OCI-LY3 (cell line): ENCODE measurements around the gene ULBP1.
"Not testable (repeated sequence)": the region's sequence is repeated elsewhere in the genome, so short reads cannot be mapped to it uniquely, and the experiment has no call there.

Experiments used
- H2AFZ ChIP-seq: fragments of 200-600, 300-600 bp; shearing (Covaris generic); 2 replicates; pipeline ENCODE4 v1.6.0; 2014; ENCODE audit warnings: antibody characterized with exemption, low read depth, low read length
- H3K27ac ChIP-seq: fragments of 200-600, 300-600 bp; sonication (generic); 2 replicates; pipeline ENCODE4 v1.5.1; 2014; ENCODE audit warnings: mild to moderate bottlenecking, low read length, moderate library complexity, mixed read lengths
- H3K27me3 ChIP-seq: fragments of 200-600, 300-600 bp; sonication (generic); 2 replicates; pipeline ENCODE4 v1.6.1; 2014; ENCODE audit warnings: low read depth, low read length, mixed read lengths
- H3K36me3 ChIP-seq: fragments of 200-600, 300-600 bp; sonication (generic); replicated peaks from 2 replicates; pipeline ENCODE3; 2014; ENCODE audit warnings: low read depth, low read length, mixed read lengths
- H3K4me1 ChIP-seq: fragments of 300-600, 200-600 bp; sonication (generic); 2 replicates; pipeline ENCODE4 v1.6.1; 2014; ENCODE audit warnings: low read length, mixed read lengths
- H3K4me2 ChIP-seq: fragments of 200-600, 300-600 bp; sonication (generic); 2 replicates; pipeline ENCODE4 v1.6.1; 2014; ENCODE audit warnings: low read length, mixed read lengths
- H3K4me3 ChIP-seq: fragments of 300-600, 200-600 bp; sonication (generic); 2 replicates; pipeline ENCODE4 v1.5.1; 2014; ENCODE audit warnings: antibody characterized with exemption, mild to moderate bottlenecking, low read length, moderate library complexity
- H3K79me2 ChIP-seq: fragments of 300-600, 200-600 bp; shearing (Covaris generic); 2 replicates; pipeline ENCODE4 v1.6.1; 2014; ENCODE audit warnings: mild to moderate bottlenecking, low read length, mixed read lengths
- H3K9ac ChIP-seq: fragments of 300-600, 200-600 bp; shearing (Covaris generic); 2 replicates; pipeline ENCODE4 v1.6.0; 2014; ENCODE audit warnings: mild to moderate bottlenecking, low read length, moderate library complexity
- H3K9me3 ChIP-seq: fragments of 200-600, 300-600 bp; shearing (Covaris generic); 2 replicates; pipeline ENCODE4 v1.6.1; 2014; ENCODE audit warnings: low read length, mixed read lengths; ENCODE audit not compliant: insufficient read depth
- H4K20me1 ChIP-seq: fragments of 200-600, 300-600 bp; sonication (generic); 2 replicates; pipeline ENCODE4 v1.6.1; 2016; ENCODE audit warnings: low read length, mixed read lengths; ENCODE audit not compliant: insufficient read depth
- CTCF ChIP-seq: fragments of 200-600, 300-600 bp; sonication (generic); IDR thresholded peaks from 2 replicates; pipeline ENCODE4 v1.5.1; 2014; ENCODE audit warnings: antibody characterized with exemption, low read length, low read depth
- EZH2phosphoT487 ChIP-seq: fragments of 200-600 bp; shearing (Covaris generic); IDR thresholded peaks from 2 replicates; pipeline ENCODE4 v1.6.1; 2018; ENCODE audit warnings: antibody characterized with exemption, mixed run types, low read depth

Gene ULBP1

GRCh38 chr6:150016324-150017185 is 52.8 kb downstream of the ULBP1 start:
- Histone ChIP-seq H3K27ac (no peak overlapping the region), H3K79me2 (no peaks in the 10 kb centered on the region), H4K20me1 (no peaks in the 10 kb centered on the region), H3K9ac (no peak overlapping the region), H3K27me3 (peaks cover 18% of the 10 kb centered on the region; the same call in 1 of the 2 replicates), H3K9me3 (no peaks in the 10 kb centered on the region), H3K36me3 (no peaks in the 10 kb centered on the region), H3K4me3 (no peak overlapping the region), H2AFZ (no peak overlapping the region), H3K4me2 (no peak overlapping the region), H3K4me1 (no peaks in the 10 kb centered on the region)
- TF ChIP-seq CTCF (peak; percentile 55), EZH2phosphoT487 (no peak)

GRCh38 chr6:150017186-150017521 is 53.4 kb downstream of the ULBP1 start:
- TF ChIP-seq CTCF: peak; percentile 4; the same call in 1 of the 2 replicates
- H2AFZ ChIP-seq, H3K4me1 ChIP-seq, H3K4me3 ChIP-seq, H3K9ac ChIP-seq, H3K27ac ChIP-seq, H3K9me3 ChIP-seq, H3K4me2 ChIP-seq, H3K79me2 ChIP-seq, H4K20me1 ChIP-seq, H3K36me3 ChIP-seq: not testable (repeated sequence)
- peaks cover 18% of the 10 kb centered on the region; the same call in 1 of the 2 replicates for H3K27me3 ChIP-seq

- no peak for TF ChIP-seq EZH2phosphoT487
- no peak for TF ChIP-seq CTCF
- Histone ChIP-seq H3K27ac (no peak overlapping the region), H3K9ac (no peak overlapping the region), H3K36me3 (no peaks in the 10 kb centered on the region), H3K9me3 (no peaks in the 10 kb centered on the region), H3K4me2 (no peak overlapping the region), H3K27me3 (peaks cover 15% of the 10 kb centered on the region; the same call in 1 of the 2 replicates), H3K4me1 (no peaks in the 10 kb centered on the region), H3K4me3 (no peak overlapping the region), H2AFZ (no peak overlapping the region), H3K79me2 (no peaks in the 10 kb centered on the region), H4K20me1 (no peaks in the 10 kb centered on the region)
Observed at GRCh38 chr6:150018846-150019580, 55.3 kb downstream of the ULBP1 start.

GRCh38 chr6:150021870-150022269 is 58.1 kb downstream of the ULBP1 start:
- not testable (repeated sequence) for H3K4me2 ChIP-seq, H3K4me3 ChIP-seq, H3K9me3 ChIP-seq, H3K36me3 ChIP-seq, H3K4me1 ChIP-seq, H3K79me2 ChIP-seq, H2AFZ ChIP-seq, H4K20me1 ChIP-seq, H3K27ac ChIP-seq, H3K9ac ChIP-seq
- peaks cover 15% of the 10 kb centered on the region; the same call in 1 of the 2 replicates for H3K27me3 ChIP-seq
